RWPE2 (cell line): Measurements from ENCODE around the gene PLXNC1.

Source experiments
- ATAC-seq: fragments of 200-7000 bp; cut with Tn5 transposase; 3 replicates; pipeline ENCODE4 v1.9.1; 2021; ENCODE audit warnings: low read depth
- DNase-seq: peaks from one replicate; pipeline ENCODE4 v3.0.0-alpha.2; 2020; ENCODE audit warnings: low spot score
- H3K27ac ChIP-seq: fragments of 450-650 bp; 2 replicates; pipeline ENCODE4 v1.5.1; 2017; ENCODE audit warnings: mild to moderate bottlenecking; ENCODE audit not compliant: poor library complexity, severe bottlenecking
- H3K27me3 ChIP-seq: fragments of 250-450 bp; sonication (Bioruptor Pico); 2 replicates; pipeline ENCODE4 v1.5.1; 2021; ENCODE audit warnings: mild to moderate bottlenecking, moderate library complexity; ENCODE audit not compliant: insufficient read depth, poor library complexity, severe bottlenecking
- H3K36me3 ChIP-seq: fragments of 250-450 bp; sonication (Bioruptor Pico); 2 replicates; pipeline ENCODE4 v1.5.1; 2020; ENCODE audit warnings: low read depth, mild to moderate bottlenecking, moderate library complexity
- H3K4me1 ChIP-seq: fragments of 250-450 bp; sonication (Bioruptor Pico); 2 replicates; pipeline ENCODE4 v1.5.1; 2021; ENCODE audit warnings: mild to moderate bottlenecking, moderate library complexity; ENCODE audit not compliant: insufficient read depth, poor library complexity, severe bottlenecking
- H3K4me3 ChIP-seq: fragments of 250-450 bp; sonication (Bioruptor Pico); 2 replicates; pipeline ENCODE4 v1.5.1; 2021; ENCODE audit warnings: mild to moderate bottlenecking, moderate library complexity; ENCODE audit not compliant: severe bottlenecking
- H3K9me3 ChIP-seq: fragments of 250-450 bp; sonication (Bioruptor Pico); 2 replicates; pipeline ENCODE4 v1.5.1; 2021; ENCODE audit warnings: mild to moderate bottlenecking, moderate library complexity; ENCODE audit not compliant: severe bottlenecking
- CTCF ChIP-seq: fragments of 450-650 bp; IDR thresholded peaks from one replicate; pipeline ENCODE4 v1.5.1; 2017; ENCODE audit warnings: mild to moderate bottlenecking, moderate library complexity; ENCODE audit not compliant: poor library complexity, severe bottlenecking

PLXNC1 gene

GRCh38 chr12:94157981-94158411, 9.6 kb downstream of the PLXNC1 start:
- no peak for DNase-seq
- H3K27me3 ChIP-seq: peaks cover 10% of the 10 kb centered on the region

GRCh38 chr12:94158666-94159065, 10.3 kb downstream of the PLXNC1 start:
- ATAC-seq (no peak), DNase-seq (no peak)
- peaks cover 4% of the 10 kb centered on the region for H3K27me3 ChIP-seq
- H3K4me1 ChIP-seq: no peaks in the 10 kb centered on the region
- TF ChIP-seq CTCF: no peak
- H3K27ac ChIP-seq: no peak overlapping the region
- no peaks in the 10 kb centered on the region for H3K9me3 ChIP-seq
- no peak overlapping the region for H3K4me3 ChIP-seq
- no peaks in the 10 kb centered on the region for H3K36me3 ChIP-seq

More at GRCh38 chr12:94157981-94158411, 9.6 kb downstream of the PLXNC1 start:
- no peak overlapping the region for H3K4me3 ChIP-seq
- ATAC-seq: no peak
- no peaks in the 10 kb centered on the region for H3K36me3 ChIP-seq
- no peak overlapping the region for H3K27ac ChIP-seq
- H3K4me1 ChIP-seq: no peaks in the 10 kb centered on the region
- H3K9me3 ChIP-seq: no peaks in the 10 kb centered on the region
- TF ChIP-seq CTCF: no peak

GRCh38 chr12:94162108-94162507, 13.7 kb downstream of the PLXNC1 start:
- H3K4me3 ChIP-seq: no peak overlapping the region
- H3K4me1 ChIP-seq: no peaks in the 10 kb centered on the region
- no peak for TF ChIP-seq CTCF
- no peak overlapping the region for H3K27ac ChIP-seq
- no peaks in the 10 kb centered on the region for H3K9me3 ChIP-seq
- no peak for DNase-seq
- H3K36me3 ChIP-seq: no peaks in the 10 kb centered on the region
- peaks cover 4% of the 10 kb centered on the region for H3K27me3 ChIP-seq
- no peak for ATAC-seq

DNA sequence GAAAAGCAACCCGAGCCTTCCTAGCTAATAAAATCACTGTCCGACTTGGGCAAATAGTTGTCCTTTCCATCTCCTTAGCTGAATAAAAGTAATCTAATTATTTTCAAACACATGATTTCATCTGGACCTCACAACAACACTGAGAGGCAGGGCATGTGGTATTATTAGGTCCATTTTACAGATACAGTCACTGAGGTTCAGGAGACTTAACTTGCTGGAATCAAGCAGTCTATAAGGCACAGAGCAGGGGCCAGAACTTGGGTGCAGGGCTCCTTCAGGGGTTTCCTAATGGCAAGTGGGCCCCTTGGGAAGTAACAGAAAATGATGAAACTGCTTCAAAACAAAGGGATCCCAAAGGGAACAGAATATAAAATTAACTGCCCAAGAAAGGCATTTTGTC, 15.5 kb downstream of the PLXNC1 start:
- ATAC-seq (no peak), DNase-seq (no peak)
- Histone ChIP-seq H3K27ac (no peak overlapping the region), H3K9me3 (no peaks in the 10 kb centered on the region), H3K36me3 (no peaks in the 10 kb centered on the region), H3K4me3 (no peak overlapping the region), H3K27me3 (peaks cover 17% of the 10 kb centered on the region), H3K4me1 (no peaks in the 10 kb centered on the region)
- no peak for TF ChIP-seq CTCF

DNA sequence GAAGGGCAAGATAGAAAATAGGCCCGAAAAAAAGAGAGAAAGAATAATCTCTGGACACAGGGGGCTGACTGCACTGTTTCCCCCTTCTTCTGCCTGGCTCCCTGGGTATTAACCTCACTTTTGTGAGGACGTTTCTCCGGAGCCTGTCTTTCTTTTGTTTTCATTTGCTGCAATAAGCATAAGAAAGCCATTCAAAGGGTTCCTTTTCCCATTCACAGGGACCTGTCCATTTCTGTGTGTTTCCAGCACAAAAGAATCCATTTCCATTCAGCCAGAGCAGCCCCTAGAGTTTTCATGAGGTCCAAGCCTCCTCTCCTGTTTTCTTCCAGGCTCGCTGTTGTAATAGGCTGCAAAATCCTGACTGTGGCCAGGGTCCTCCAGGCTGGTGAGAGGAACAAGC, 16.8 kb downstream of the PLXNC1 start:
- peaks cover 20% of the 10 kb centered on the region for H3K27me3 ChIP-seq
- H3K4me1 ChIP-seq: no peaks in the 10 kb centered on the region
- DNase-seq (no peak), ATAC-seq (no peak)
- no peak for TF ChIP-seq CTCF
- no peaks in the 10 kb centered on the region for H3K36me3 ChIP-seq
- no peak overlapping the region for H3K27ac ChIP-seq
- no peaks in the 10 kb centered on the region for H3K9me3 ChIP-seq
- no peak overlapping the region for H3K4me3 ChIP-seq
